HS-27A (cell line): ENCODE measurements around the gene C5orf46.
A peak's percentile ranks its signal among the peaks of the same experiment; 100 is the strongest.
"Not testable (repeated sequence)": the region's sequence is repeated elsewhere in the genome, so short reads cannot be mapped to it uniquely, and the experiment has no call there.

Experiments used
- DNase-seq: peaks from one replicate; pipeline ENCODE4 v3.0.0-alpha.2; 2012; ENCODE audit warnings: low read depth, missing footprints

C5orf46 gene

GRCh38 chr5:147906326-147907095 lies at the start of gene C5orf46:
TSS of gene C5orf46 (minus strand) at chr5:147906538. CDS start at chr5:147906501, 37 bp downstream.
- DNase-seq = no peak

- no peak for DNase-seq
Observed at GRCh38 chr5:147954971-147955370, 48.6 kb upstream of the C5orf46 start.

GRCh38 chr5:147949711-147950573 lies 43.6 kb upstream of the C5orf46 start:
- no peak for DNase-seq

GRCh38 chr5:147946658-147947274 lies 40.4 kb upstream of the C5orf46 start:
- not testable (repeated sequence) for DNase-seq

GRCh38 chr5:147939431-147940114 lies 33.2 kb upstream of the C5orf46 start:
- DNase-seq = no peak

GRCh38 chr5:147935032-147935431 lies 28.7 kb upstream of the C5orf46 start:
- no peak for DNase-seq

- DNase-seq = no peak
Observed at GRCh38 chr5:147930769-147931168, 24.4 kb upstream of the C5orf46 start.

- DNase-seq = no peak
Observed at GRCh38 chr5:147927901-147928300, 21.6 kb upstream of the C5orf46 start.

- DNase-seq = no peak
Observed at GRCh38 chr5:147925020-147925419, 18.7 kb upstream of the C5orf46 start.

- DNase-seq = no peak
Observed at GRCh38 chr5:147921136-147921535, 14.8 kb upstream of the C5orf46 start.

- DNase-seq = no peak
Observed at GRCh38 chr5:147920420-147921030, 14.2 kb upstream of the C5orf46 start.

- DNase-seq = no peak
Observed at GRCh38 chr5:147918899-147919298, 12.6 kb upstream of the C5orf46 start.

GRCh38 chr5:147918101-147918685 lies 11.9 kb upstream of the C5orf46 start:
- no peak for DNase-seq

GRCh38 chr5:147913786-147914185 lies 7.4 kb upstream of the C5orf46 start:
- no peak for DNase-seq

GRCh38 chr5:147912011-147912410 lies 5.7 kb upstream of the C5orf46 start:
- DNase-seq = no peak

- DNase-seq = no peak
Observed at GRCh38 chr5:147911427-147911826, 5.1 kb upstream of the C5orf46 start.

GRCh38 chr5:147904110-147904509 lies 2.2 kb downstream of the C5orf46 start:
- DNase-seq = no peak

GRCh38 chr5:147902609-147903115 lies 3.7 kb downstream of the C5orf46 start:
- DNase-seq = no peak

GRCh38 chr5:147901599-147902039 lies 4.7 kb downstream of the C5orf46 start:
- peak; percentile 70 for DNase-seq

- DNase-seq = no peak
Observed at GRCh38 chr5:147898875-147899401, 7.4 kb downstream of the C5orf46 start.

GRCh38 chr5:147895864-147896263 lies 10.5 kb downstream of the C5orf46 start:
- no peak for DNase-seq
